ENCODE results near the gene ADORA2B.
"Not testable (repeated sequence)": the region's sequence is repeated elsewhere in the genome, so short reads cannot be mapped to it uniquely, and the experiment has no call there.

The ADORA2B gene

GRCh38 chr17:15954222-15954621 lies 9.3 kb downstream of the ADORA2B start:
- DNase-seq: no peak

GRCh38 chr17:15955793-15956541 lies 11.0 kb downstream of the ADORA2B start:
- no peak for DNase-seq

- no peak for DNase-seq
Observed at GRCh38 chr17:15957206-15957605, 12.3 kb downstream of the ADORA2B start.

GRCh38 chr17:15957608-15958307 lies 12.8 kb downstream of the ADORA2B start:
- no peak for DNase-seq

GRCh38 chr17:15958484-15958854 lies 13.5 kb downstream of the ADORA2B start:
- no peak for DNase-seq

- DNase-seq: no peak
Observed at GRCh38 chr17:15963670-15964110, 18.8 kb downstream of the ADORA2B start.

GRCh38 chr17:15965528-15965927 lies 20.6 kb downstream of the ADORA2B start:
- DNase-seq: no peak

- peak; percentile 50 for DNase-seq
Observed at GRCh38 chr17:15966183-15966878, 21.4 kb downstream of the ADORA2B start.

- no peak for DNase-seq
Observed at GRCh38 chr17:15966879-15967248, 21.9 kb downstream of the ADORA2B start.

GRCh38 chr17:15967706-15968399 lies 22.9 kb downstream of the ADORA2B start:
- no peak for DNase-seq

- DNase-seq: no peak
Observed at GRCh38 chr17:15969463-15969862, 24.5 kb downstream of the ADORA2B start.

- DNase-seq: no peak
Observed at GRCh38 chr17:15970500-15970899, 25.6 kb downstream of the ADORA2B start.

- no peak for DNase-seq
Observed at GRCh38 chr17:15971098-15971678, 26.3 kb downstream of the ADORA2B start.

- DNase-seq: no peak
Observed at GRCh38 chr17:15971882-15972281, 27.0 kb downstream of the ADORA2B start.

- no peak for DNase-seq
Observed at GRCh38 chr17:15972497-15972951, 27.6 kb downstream of the ADORA2B start.

- DNase-seq: no peak
Observed at GRCh38 chr17:15973016-15973415, 28.1 kb downstream of the ADORA2B start.

- no peak for DNase-seq
Observed at GRCh38 chr17:15973834-15974233, 28.9 kb downstream of the ADORA2B start.

- DNase-seq: no peak
Observed at GRCh38 chr17:15977894-15978293, 33.0 kb downstream of the ADORA2B start.

- no peak for DNase-seq
Observed at GRCh38 chr17:15978606-15979005, 33.7 kb downstream of the ADORA2B start.

GRCh38 chr17:15979013-15979412 lies 34.1 kb downstream of the ADORA2B start:
- DNase-seq: not testable (repeated sequence)

- DNase-seq: no peak
Observed at GRCh38 chr17:15981208-15981607, 36.3 kb downstream of the ADORA2B start.
